ENCODE data around the gene HOXA13. TPM values are rescaled to one million over a fixed set of nuclear protein-coding genes. Genes with fewer than 3 reads are reported as not detected.

The HOXA13 gene
- total RNA-seq = not detected

GRCh38 chr7:27199849-27200760, at the start of gene HOXA13:
HOXA13 (minus strand) TSS chr7:27200091; CDS start chr7:27200077, 14 bp downstream.
- no peak for DNase-seq

GRCh38 chr7:27248911-27249723, 49.2 kb upstream of the HOXA13 start:
- no peak for DNase-seq

- DNase-seq = no peak
These were observed 48.5 kb upstream of the HOXA13 start for GRCh38 chr7:27248427-27248806.

- DNase-seq = no peak
These were observed 47.8 kb upstream of the HOXA13 start for GRCh38 chr7:27247452-27248426.

GRCh38 chr7:27247000-27247399, 47.1 kb upstream of the HOXA13 start:
- DNase-seq = no peak

- no peak for DNase-seq
These were observed 46.2 kb upstream of the HOXA13 start for GRCh38 chr7:27245798-27246691.

GRCh38 chr7:27245124-27245797, 45.4 kb upstream of the HOXA13 start:
- no peak for DNase-seq

- DNase-seq = no peak
These were observed 44.7 kb upstream of the HOXA13 start for GRCh38 chr7:27244488-27245123.

- no peak for DNase-seq
These were observed 43.7 kb upstream of the HOXA13 start for GRCh38 chr7:27243340-27244163.

GRCh38 chr7:27242555-27243339, 42.9 kb upstream of the HOXA13 start, which contains the start of gene EVX1:
EVX1 (plus strand) TSS chr7:27242802; CDS start chr7:27243031, 229 bp downstream.
- DNase-seq = no peak

GRCh38 chr7:27242154-27242553, 42.3 kb upstream of the HOXA13 start:
- DNase-seq = no peak

- no peak for DNase-seq
These were observed 41.5 kb upstream of the HOXA13 start for GRCh38 chr7:27241189-27242056.

- no peak for DNase-seq
These were observed 40.3 kb upstream of the HOXA13 start for GRCh38 chr7:27240015-27240731.

GRCh38 chr7:27239387-27240014, 39.6 kb upstream of the HOXA13 start:
- no peak for DNase-seq

- DNase-seq = no peak
These were observed 39.1 kb upstream of the HOXA13 start for GRCh38 chr7:27238979-27239386.

GRCh38 chr7:27237735-27238334, 37.9 kb upstream of the HOXA13 start:
- no peak for DNase-seq

Measured in effector CD4-positive, alpha-beta T cell (primary cell).